DMS79 (cell line): Measurements from ENCODE around the gene COL13A1.

ENCODE experiments used
- DNase-seq: peaks from one replicate; lab custom pipeline; 2025; lab: John Stamatoyannopoulos, UW

The COL13A1 gene

GRCh38 chr10:69801434-69802315 is at the start of gene COL13A1:
TSS of gene COL13A1 (plus strand) at chr10:69801906. CDS start at chr10:69802424, 518 bp downstream.
- DNase-seq = peak; percentile 8

GRCh38 chr10:69752479-69752878 is 49.2 kb upstream of the COL13A1 start:
- DNase-seq = no peak

GRCh38 chr10:69756279-69756678 is 45.4 kb upstream of the COL13A1 start:
- DNase-seq = no peak

- DNase-seq = no peak
Measured at GRCh38 chr10:69757206-69757552, 44.5 kb upstream of the COL13A1 start.

- no peak for DNase-seq
Measured at GRCh38 chr10:69757553-69758309, 44.0 kb upstream of the COL13A1 start.

- no peak for DNase-seq
Measured at GRCh38 chr10:69758310-69758728, 43.4 kb upstream of the COL13A1 start.

- DNase-seq = no peak
Measured at GRCh38 chr10:69759641-69760040, 42.1 kb upstream of the COL13A1 start.

- no peak for DNase-seq
Measured at GRCh38 chr10:69760072-69760471, 41.6 kb upstream of the COL13A1 start.

- DNase-seq = no peak
Measured at GRCh38 chr10:69761320-69761719, 40.4 kb upstream of the COL13A1 start.

GRCh38 chr10:69766161-69766910 is 35.4 kb upstream of the COL13A1 start:
- no peak for DNase-seq

- no peak for DNase-seq
Measured at GRCh38 chr10:69767793-69768192, 33.9 kb upstream of the COL13A1 start.

GRCh38 chr10:69768386-69768785 is 33.3 kb upstream of the COL13A1 start:
- DNase-seq = no peak

GRCh38 chr10:69769395-69769992 is 32.2 kb upstream of the COL13A1 start:
- DNase-seq = no peak

- DNase-seq = no peak
Measured at GRCh38 chr10:69772933-69773704, 28.6 kb upstream of the COL13A1 start.

- DNase-seq = no peak
Measured at GRCh38 chr10:69774596-69774995, 27.1 kb upstream of the COL13A1 start.

- DNase-seq = peak; percentile 88
Measured at GRCh38 chr10:69780077-69780476, 21.6 kb upstream of the COL13A1 start.

- DNase-seq = no peak
Measured at GRCh38 chr10:69781576-69781975, 20.1 kb upstream of the COL13A1 start.

- DNase-seq = no peak
Measured at GRCh38 chr10:69783515-69783914, 18.2 kb upstream of the COL13A1 start.

- no peak for DNase-seq
Measured at GRCh38 chr10:69786791-69787190, 14.9 kb upstream of the COL13A1 start.

GRCh38 chr10:69787681-69788080 is 14.0 kb upstream of the COL13A1 start:
- no peak for DNase-seq

- DNase-seq = no peak
Measured at GRCh38 chr10:69789164-69789576, 12.5 kb upstream of the COL13A1 start.
